Esophagus squamous epithelium (tissue), 4 donors: ENCODE data around the gene TMEM218.

ENCODE experiments used
- POLR2A ChIP-seq, 4 donors: fragments of 450-650 bp; IDR thresholded peaks; one replicate each; pipeline ENCODE4 v1.6.1; 2017; ENCODE audit warnings: antibody characterized with exemption in 4 of 4, mild to moderate bottlenecking in 4 of 4, moderate library complexity in 3 of 4
- TF ChIP-seq, protein P1 (sequence below), 6 experiments: fragments of 450-650 bp in 4 of 6; fragments of 200-600 bp in 2 of 6; sonication (generic) in 2 of 6; IDR thresholded peaks; one replicate each; pipeline ENCODE4 v1.5.1; 2016 to 2019; ENCODE audit warnings: antibody characterized with exemption in 6 of 6, mild to moderate bottlenecking in 4 of 6, moderate library complexity in 4 of 6

DNA sequence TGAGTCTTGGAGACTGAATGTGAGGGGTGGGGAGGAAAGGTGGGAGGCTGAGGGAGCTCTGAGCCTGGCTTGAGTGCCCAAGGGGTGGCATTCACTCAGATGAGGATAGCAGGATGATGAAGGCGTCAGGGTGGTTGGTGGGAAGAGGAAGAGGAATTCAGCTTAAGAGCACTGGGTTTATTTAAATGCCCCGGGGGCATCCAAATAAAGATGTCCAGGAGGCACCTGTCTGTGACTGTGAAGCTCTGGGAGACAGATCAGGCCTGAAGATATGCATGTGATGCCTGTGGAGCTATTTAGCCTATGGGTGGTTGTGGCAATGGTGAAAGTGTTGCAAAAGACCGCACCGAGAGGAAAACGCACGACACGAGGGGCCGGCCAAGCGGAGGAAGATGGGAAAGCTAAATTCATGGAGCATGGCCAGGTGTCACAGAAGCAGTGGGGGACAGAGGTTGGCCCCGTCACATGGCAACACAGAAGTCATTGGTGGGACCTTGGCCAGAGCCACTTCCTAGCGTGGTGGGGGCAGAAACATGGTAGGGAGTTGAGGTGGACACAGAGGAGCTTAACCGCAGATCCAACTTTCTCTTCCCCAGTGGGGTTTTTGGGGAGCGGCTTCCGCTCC is 32.8 kb downstream of the TMEM218 start:
- TF ChIP-seq, protein P1, sequence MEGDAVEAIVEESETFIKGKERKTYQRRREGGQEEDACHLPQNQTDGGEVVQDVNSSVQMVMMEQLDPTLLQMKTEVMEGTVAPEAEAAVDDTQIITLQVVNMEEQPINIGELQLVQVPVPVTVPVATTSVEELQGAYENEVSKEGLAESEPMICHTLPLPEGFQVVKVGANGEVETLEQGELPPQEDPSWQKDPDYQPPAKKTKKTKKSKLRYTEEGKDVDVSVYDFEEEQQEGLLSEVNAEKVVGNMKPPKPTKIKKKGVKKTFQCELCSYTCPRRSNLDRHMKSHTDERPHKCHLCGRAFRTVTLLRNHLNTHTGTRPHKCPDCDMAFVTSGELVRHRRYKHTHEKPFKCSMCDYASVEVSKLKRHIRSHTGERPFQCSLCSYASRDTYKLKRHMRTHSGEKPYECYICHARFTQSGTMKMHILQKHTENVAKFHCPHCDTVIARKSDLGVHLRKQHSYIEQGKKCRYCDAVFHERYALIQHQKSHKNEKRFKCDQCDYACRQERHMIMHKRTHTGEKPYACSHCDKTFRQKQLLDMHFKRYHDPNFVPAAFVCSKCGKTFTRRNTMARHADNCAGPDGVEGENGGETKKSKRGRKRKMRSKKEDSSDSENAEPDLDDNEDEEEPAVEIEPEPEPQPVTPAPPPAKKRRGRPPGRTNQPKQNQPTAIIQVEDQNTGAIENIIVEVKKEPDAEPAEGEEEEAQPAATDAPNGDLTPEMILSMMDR (IDR thresholded peaks at IDR 0.05) = no peak
- TF ChIP-seq POLR2A (IDR thresholded peaks at IDR 0.05) = no peak
